ENCODE measurements around the gene SPECC1. TPM values are rescaled to one million over a fixed set of nuclear protein-coding genes. Genes with fewer than 3 reads are reported as not detected.

Gene SPECC1
- total RNA-seq, 1 experiment from 2014 or later = 43.5 TPM

GRCh38 chr17:20279631-20280030 lies 270.5 kb downstream of the SPECC1 start:
- RAD21 ChIA-PET (ENCODE audit: low non-redundant PET in 1 of 2, low total read pairs in 2 of 2, uncharacterized antibody in 2 of 2, unreplicated experiment in 2 of 2) = interaction anchor here in 1 of 2 experiments (0.5 kb wide), 1 partner anchor 31 kb away, joined by 5 read pairs; no protein-coding TSS in a partner anchor
- POLR2A ChIA-PET = no interaction called here
- intact Hi-C loops (cut with micrococcal nuclease) = no loop called here
- TF ChIP-seq REST (IDR thresholded peaks at IDR 0.05; ENCODE audit: low read depth) = no peak
- Histone ChIP-seq H3K27ac (ENCODE audit: low read depth, low read length) (no peak overlapping the region), H3K9me3 (ENCODE audit: control insufficient read depth in 1 of 2, insufficient read depth in 1 of 2, low read depth in 1 of 2, low read length in 2 of 2) (no peaks in the 10 kb centered on the region), H4K20me1 (ENCODE audit: insufficient read depth) (no peaks in the 10 kb centered on the region), H3K9me2 (ENCODE audit: insufficient read depth) (no peaks in the 10 kb centered on the region), H3K27me3 (ENCODE audit: insufficient read depth, low read length) (no peaks in the 10 kb centered on the region), H3K9ac (ENCODE audit: low read length) (no peak overlapping the region), H3K4me3 (replicated peaks in 1 of 2; ENCODE audit: low read depth in 1 of 2, low read length in 2 of 2) (no peak overlapping the region), H3K36me3 (ENCODE audit: control insufficient read depth in 1 of 2, insufficient read depth in 2 of 2, low read length in 2 of 2) (no peaks in the 10 kb centered on the region), H3K79me2 (ENCODE audit: insufficient read depth, low read length) (no peaks in the 10 kb centered on the region), H2AFZ (ENCODE audit: low read depth, low read length, poor library complexity, severe bottlenecking) (no peak overlapping the region), H3K4me2 (ENCODE audit: low read length) (no peak overlapping the region), H3K4me1 (ENCODE audit: control insufficient read depth in 1 of 2, insufficient read depth in 2 of 2, low read length in 2 of 2) (peaks cover 0 to 5% of the 10 kb centered on the region in 2 experiments; a peak in 1 of 4 replicates)
- no TSS peak for BruUV-seq (replicated peaks)
- CTCF ChIA-PET = no interaction called here
- ATAC-seq (no peak), DNase-seq (ENCODE audit: low read depth, low spot score) (no peak)

GRCh38 chr17:20280051-20280450 lies 270.9 kb downstream of the SPECC1 start:
- Histone ChIP-seq H3K9ac (ENCODE audit: low read length) (no peak overlapping the region), H2AFZ (ENCODE audit: low read depth, low read length, poor library complexity, severe bottlenecking) (no peak overlapping the region), H3K9me2 (ENCODE audit: insufficient read depth) (no peaks in the 10 kb centered on the region), H3K9me3 (ENCODE audit: control insufficient read depth in 1 of 2, insufficient read depth in 1 of 2, low read depth in 1 of 2, low read length in 2 of 2) (no peaks in the 10 kb centered on the region), H3K36me3 (ENCODE audit: control insufficient read depth in 1 of 2, insufficient read depth in 2 of 2, low read length in 2 of 2) (no peaks in the 10 kb centered on the region), H3K4me3 (replicated peaks in 1 of 2; ENCODE audit: low read depth in 1 of 2, low read length in 2 of 2) (no peak overlapping the region), H3K27ac (ENCODE audit: low read depth, low read length) (no peak overlapping the region), H4K20me1 (ENCODE audit: insufficient read depth) (no peaks in the 10 kb centered on the region), H3K27me3 (ENCODE audit: insufficient read depth, low read length) (no peaks in the 10 kb centered on the region), H3K4me2 (ENCODE audit: low read length) (no peak overlapping the region), H3K4me1 (ENCODE audit: control insufficient read depth in 1 of 2, insufficient read depth in 2 of 2, low read length in 2 of 2) (peaks cover 0 to 5% of the 10 kb centered on the region in 2 experiments; a peak in 1 of 4 replicates), H3K79me2 (ENCODE audit: insufficient read depth, low read length) (no peaks in the 10 kb centered on the region)
- no peak for TF ChIP-seq POLR2AphosphoS5 (IDR thresholded peaks at IDR 0.05; ENCODE audit: low read depth, low read length)
- TF ChIP-seq YY1 (IDR thresholded peaks at IDR 0.05; ENCODE audit: extremely low read depth, insufficient replicate concordance, low read depth, low read length) = no peak
- TF ChIP-seq ZBTB33 (IDR thresholded peaks at IDR 0.05; ENCODE audit: extremely low read depth, insufficient replicate concordance, low read length) = no peak
- TF ChIP-seq JUND (IDR thresholded peaks at IDR 0.05) = no peak
- no peak for TF ChIP-seq MAX (IDR thresholded peaks at IDR 0.05)
- no peak for TF ChIP-seq ELF1 (IDR thresholded peaks at IDR 0.05; ENCODE audit: borderline replicate concordance, low read depth)
- TF ChIP-seq POLR2A (IDR thresholded peaks at IDR 0.05; ENCODE audit: borderline replicate concordance, extremely low read depth, insufficient read depth, insufficient read length) = no peak
- no peak for TF ChIP-seq SIN3A (IDR thresholded peaks at IDR 0.05; ENCODE audit: low read depth)
- TF ChIP-seq FOSL1 (IDR thresholded peaks at IDR 0.05; ENCODE audit: low read depth) = no peak
- BruUV-seq (replicated peaks) = no TSS peak
- ChIA-PET CTCF (no interaction called here), RAD21 (ENCODE audit: low non-redundant PET in 1 of 2, low total read pairs in 2 of 2, uncharacterized antibody in 2 of 2, unreplicated experiment in 2 of 2) (interaction anchor here in 1 of 2 experiments (0.5 kb wide), 1 partner anchor 31 kb away, joined by 5 read pairs; no protein-coding TSS in a partner anchor), POLR2A (no interaction called here)
- intact Hi-C loops (cut with micrococcal nuclease) = no loop called here
- no peak for ATAC-seq
- no peak for DNase-seq (ENCODE audit: low read depth, low spot score)

All from HCT116 (cell line).